Measurements from ENCODE around the gene EYA4. TPM values are rescaled to one million over a fixed set of nuclear protein-coding genes. Genes with fewer than 3 reads are reported as not detected.

EYA4 gene
- total and polyA plus RNA-seq, 2 of the 4 experiments (the other 2 are of a cell fraction) = 5.7 to 11.1 TPM

DNA sequence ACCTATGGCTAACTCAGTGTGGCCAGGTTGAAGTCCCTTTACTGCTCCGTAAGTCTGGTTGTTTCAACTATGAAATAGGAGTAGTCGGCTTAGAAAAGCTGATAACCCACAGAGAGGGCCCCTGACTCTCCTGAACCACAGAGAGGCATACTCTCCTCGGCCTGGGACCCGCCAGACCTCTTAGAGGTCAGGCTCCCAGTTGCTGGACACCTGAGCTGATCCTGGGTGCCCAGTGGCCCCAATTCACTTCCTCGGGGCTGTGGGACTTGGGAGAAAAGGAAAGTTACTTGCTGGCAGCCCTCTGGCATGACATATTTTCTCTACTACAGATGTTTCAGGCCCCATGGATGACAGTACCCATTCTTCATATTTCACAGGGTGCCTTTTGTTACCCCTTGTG, 34.2 kb upstream of the EYA4 start:
- H3K4me1 ChIP-seq (ENCODE audit: control insufficient read depth, insufficient read depth, low read length) = peaks cover 10% of the 10 kb centered on the region
- no peak overlapping the region for H2BK5ac ChIP-seq (ENCODE audit: low read depth, low read length, poor library complexity, severe bottlenecking)
- H2BK15ac ChIP-seq (ENCODE audit: low read depth, low read length) = no peak overlapping the region; the same call in 2 of the 3 replicates
- no peak overlapping the region for H4K8ac ChIP-seq (ENCODE audit: low read depth in 2 of 2, low read length in 2 of 2)
- peak overlapping the region; percentile 11 for H2BK120ac ChIP-seq (ENCODE audit: low read depth, low read length)
- no peak overlapping the region for H3K14ac ChIP-seq (replicated peaks; ENCODE audit: low read depth, low read length)
- no peaks in the 10 kb centered on the region for H3K36me3 ChIP-seq (ENCODE audit: control insufficient read depth, insufficient read depth, low read length)
- POLR2A ChIA-PET (ENCODE audit: unreplicated experiment) = no interaction called here
- 0 out of 2 replicates have a peak overlapping the region, but pooled peaks have one; percentile 0 for H3K4ac ChIP-seq (ENCODE audit: low read depth, low read length)
- peak overlapping the region; percentile 67 for H2AFZ ChIP-seq (replicated peaks; ENCODE audit: low read length, poor library complexity)
- no peak overlapping the region for H3K9ac ChIP-seq (ENCODE audit: low read depth, low read length)
- DNase-seq = no peak
- BruUV-seq (replicated peaks) = no TSS peak
- H3K27ac ChIP-seq (ENCODE audit: insufficient read depth, low read length) = no peak overlapping the region
- 0 out of 2 replicates have a peak, but pooled peaks cover 4% of the 10 kb centered on the region for H3K9me1 ChIP-seq (ENCODE audit: insufficient read depth, low read length)
- no peak overlapping the region for H3K23ac ChIP-seq (ENCODE audit: low read depth, low read length)
- 92% methylated on average over 2 of the region's 5 CpGs; no CpG with 5 or more reads in 1 of the 2 experiments for WGBS, 2 experiments (ENCODE audit: extremely low coverage in 2 of 2, insufficient read length in 1 of 2)
- in situ Hi-C loops (cut with MboI; ENCODE audit: low sequenced_read_pairs) = no loop called here
- TF ChIP-seq MXI1 (IDR thresholded peaks at IDR 0.05; ENCODE audit: borderline replicate concordance, low read depth, low read length) = no peak
- TF ChIP-seq BHLHE40 (IDR thresholded peaks at IDR 0.05; ENCODE audit: low read depth, low read length) = no peak
- no peak for TF ChIP-seq NFE2L2 (IDR thresholded peaks at IDR 0.05; ENCODE audit: low read depth, low read length)
- H2AK9ac ChIP-seq (replicated peaks; ENCODE audit: low read depth, low read length, poor library complexity) = no peak overlapping the region
- no peaks in the 10 kb centered on the region for H4K20me1 ChIP-seq (ENCODE audit: insufficient read depth, low read length)
- no peak for ATAC-seq (ENCODE audit: low read depth)
- H2AK5ac ChIP-seq (ENCODE audit: low read depth, low read length) = peak overlapping the region; percentile 40; the same call in 1 of the 2 replicates
- dilution Hi-C loops (cut with HindIII; ENCODE audit: low sequenced_read_pairs, unreplicated experiment) = no loop called here
- intact Hi-C loops (cut with micrococcal nuclease) = no loop called here
- no peaks in the 10 kb centered on the region for H3K9me3 ChIP-seq (ENCODE audit: control insufficient read depth, insufficient read depth, low read length)
- H3K27me3 ChIP-seq (ENCODE audit: control insufficient read depth, insufficient read depth, low read length) = no peaks in the 10 kb centered on the region
- H3K4me2 ChIP-seq (ENCODE audit: low read depth, low read length) = no peak overlapping the region
- no peak overlapping the region for H3K18ac ChIP-seq (ENCODE audit: low read depth, low read length)
- H3K4me3 ChIP-seq (ENCODE audit: insufficient read depth, low read depth, low read length) = no peak overlapping the region
- H4K91ac ChIP-seq (ENCODE audit: insufficient read depth, low read depth, low read length) = peak overlapping the region; percentile 32
- H3K56ac ChIP-seq (ENCODE audit: extremely low read depth, insufficient read depth, low read length) = no peak overlapping the region
- H2BK20ac ChIP-seq (ENCODE audit: low read depth, low read length) = 0 out of 2 replicates have a peak overlapping the region, but pooled peaks have one; percentile 34
- no peak overlapping the region for H4K5ac ChIP-seq (ENCODE audit: low read depth, low read length)
- CTCF ChIA-PET = interaction anchor here (1.1 kb wide), 1 partner anchor 244 kb away, joined by 3 read pairs; no protein-coding TSS in a partner anchor
- H3K79me1 ChIP-seq (ENCODE audit: low read depth in 1 of 2, low read length in 2 of 2) = no peaks in the 10 kb centered on the region

Data from IMR-90 (cell line).